ENCODE data around the gene DHX34. TPM values are rescaled to one million over a fixed set of nuclear protein-coding genes. Genes with fewer than 3 reads are reported as not detected.
A peak's percentile ranks its signal among the peaks of the same experiment; 100 is the strongest.
"Not testable (repeated sequence)": the region's sequence is repeated elsewhere in the genome, so short reads cannot be mapped to it uniquely, and the experiment has no call there.

The DHX34 gene
- total RNA-seq, 1 donor from 2014 or later, result 20.0 TPM

GRCh38 chr19:47378246-47378645, 29.1 kb downstream of the DHX34 start:
- intact Hi-C loops (cut with micrococcal nuclease), result no loop called here
- DNase-seq, result no peak
- Mint-ChIP-seq H3K27me3 (no peaks in the 10 kb centered on the region), H3K36me3 (ENCODE audit: low read depth) (peaks cover 73% of the 10 kb centered on the region), H3K4me1 (peaks cover 14% of the 10 kb centered on the region), H3K4me3 (no peak overlapping the region), H3K9me3 (no peaks in the 10 kb centered on the region), H3K27ac (no peak overlapping the region)
- ChIA-PET POLR2A (no interaction called here), CTCF (no interaction called here)
- ATAC-seq (ENCODE audit: low read depth), result no peak
- TF ChIP-seq CTCF (IDR thresholded peaks at IDR 0.05), result no peak

- H3K4me3 Mint-ChIP-seq, result no peak overlapping the region
Observed at GRCh38 chr19:47379381-47379938, 30.3 kb downstream of the DHX34 start.

GRCh38 chr19:47380559-47380958, 31.4 kb downstream of the DHX34 start:
- CTCF ChIA-PET, result no interaction called here
- ATAC-seq (ENCODE audit: low read depth), result no peak
- H3K4me3 Mint-ChIP-seq, result no peak overlapping the region
- POLR2A ChIA-PET, result no interaction called here
- H3K27ac Mint-ChIP-seq, result no peak overlapping the region
- H3K27me3 Mint-ChIP-seq, result no peaks in the 10 kb centered on the region
- peaks cover 60% of the 10 kb centered on the region for H3K36me3 Mint-ChIP-seq (ENCODE audit: low read depth)
- peaks cover 18% of the 10 kb centered on the region for H3K4me1 Mint-ChIP-seq
- TF ChIP-seq CTCF (IDR thresholded peaks at IDR 0.05), result no peak
- DNase-seq, result no peak
- intact Hi-C loops (cut with micrococcal nuclease), result no loop called here
- H3K9me3 Mint-ChIP-seq, result no peaks in the 10 kb centered on the region

More at GRCh38 chr19:47379381-47379938, 30.3 kb downstream of the DHX34 start:
- DNase-seq (no peak), ATAC-seq (ENCODE audit: low read depth) (no peak)
- intact Hi-C loops (cut with micrococcal nuclease), result no loop called here
- Mint-ChIP-seq H3K36me3 (ENCODE audit: low read depth) (peaks cover 68% of the 10 kb centered on the region), H3K4me1 (peaks cover 18% of the 10 kb centered on the region), H3K27ac (no peak overlapping the region), H3K27me3 (no peaks in the 10 kb centered on the region), H3K9me3 (no peaks in the 10 kb centered on the region)
- CTCF ChIA-PET, result no interaction called here
- POLR2A ChIA-PET, result no interaction called here
- TF ChIP-seq CTCF (IDR thresholded peaks at IDR 0.05), result no peak

- Mint-ChIP-seq H3K27ac (no peak overlapping the region), H3K4me1 (peaks cover 18% of the 10 kb centered on the region), H3K36me3 (ENCODE audit: low read depth) (peaks cover 55% of the 10 kb centered on the region), H3K4me3 (no peak overlapping the region), H3K9me3 (no peaks in the 10 kb centered on the region), H3K27me3 (no peaks in the 10 kb centered on the region)
- no peak for TF ChIP-seq CTCF (IDR thresholded peaks at IDR 0.05)
- CTCF ChIA-PET, result no interaction called here
- ATAC-seq (ENCODE audit: low read depth) (no peak), DNase-seq (no peak)
- POLR2A ChIA-PET, result no interaction called here
- intact Hi-C loops (cut with micrococcal nuclease), result no loop called here
Observed at GRCh38 chr19:47381121-47381520, 32.0 kb downstream of the DHX34 start.

- DNase-seq (no peak), ATAC-seq (ENCODE audit: low read depth) (peak; percentile 71)
- Mint-ChIP-seq H3K27ac (peak overlapping the region; percentile 41), H3K27me3 (no peaks in the 10 kb centered on the region), H3K9me3 (no peaks in the 10 kb centered on the region), H3K4me3 (no peak overlapping the region), H3K36me3 (ENCODE audit: low read depth) (peaks cover 50% of the 10 kb centered on the region), H3K4me1 (peaks cover 18% of the 10 kb centered on the region)
- POLR2A ChIA-PET, result interaction anchor here (0.5 kb wide), 1 partner anchor 38 kb away, joined by 5 read pairs; no protein-coding TSS in a partner anchor
- no peak for TF ChIP-seq CTCF (IDR thresholded peaks at IDR 0.05)
- CTCF ChIA-PET, result no interaction called here
- intact Hi-C loops (cut with micrococcal nuclease), result no loop called here
Observed at GRCh38 chr19:47381653-47382279, 32.7 kb downstream of the DHX34 start.

GRCh38 chr19:47383890-47384289, 34.8 kb downstream of the DHX34 start:
- peaks cover 32% of the 10 kb centered on the region for H3K36me3 Mint-ChIP-seq (ENCODE audit: low read depth)
- ATAC-seq (ENCODE audit: low read depth); H3K27me3 Mint-ChIP-seq; DNase-seq; intact Hi-C loops (cut with micrococcal nuclease); H3K9me3 Mint-ChIP-seq; H3K4me3 Mint-ChIP-seq; POLR2A ChIA-PET; H3K27ac Mint-ChIP-seq: not testable (repeated sequence)
- CTCF ChIA-PET, result interaction anchor here (0.5 kb wide), 1 partner anchor 98 kb away, joined by 3 read pairs; no protein-coding TSS in a partner anchor
- peaks cover 18% of the 10 kb centered on the region for H3K4me1 Mint-ChIP-seq

- peaks cover 18% of the 10 kb centered on the region for H3K4me1 Mint-ChIP-seq
- H3K4me3 Mint-ChIP-seq; H3K27ac Mint-ChIP-seq; H3K9me3 Mint-ChIP-seq; ATAC-seq (ENCODE audit: low read depth); DNase-seq; intact Hi-C loops (cut with micrococcal nuclease); H3K27me3 Mint-ChIP-seq; POLR2A ChIA-PET: not testable (repeated sequence)
- H3K36me3 Mint-ChIP-seq (ENCODE audit: low read depth), result peaks cover 28% of the 10 kb centered on the region
- CTCF ChIA-PET, result interaction anchor here (0.5 kb wide), 1 partner anchor 98 kb away, joined by 3 read pairs; no protein-coding TSS in a partner anchor
Observed at GRCh38 chr19:47384533-47384932, 35.4 kb downstream of the DHX34 start.

GRCh38 chr19:47386582-47386981, 37.5 kb downstream of the DHX34 start:
- intact Hi-C loops (cut with micrococcal nuclease); ATAC-seq (ENCODE audit: low read depth); H3K27ac Mint-ChIP-seq; CTCF ChIA-PET; H3K4me3 Mint-ChIP-seq; H3K9me3 Mint-ChIP-seq; POLR2A ChIA-PET; H3K27me3 Mint-ChIP-seq; DNase-seq: not testable (repeated sequence)
- H3K4me1 Mint-ChIP-seq, result peaks cover 21% of the 10 kb centered on the region
- peaks cover 11% of the 10 kb centered on the region for H3K36me3 Mint-ChIP-seq (ENCODE audit: low read depth)
